H1 (cell line): Measurements from ENCODE around the gene PRMT2. TPM values are rescaled to one million over a fixed set of nuclear protein-coding genes. Genes with fewer than 3 reads are reported as not detected.

Source experiments
- CTCF ChIA-PET: fragments of 300-600 bp; sonication (Branson Sonifier 250); formaldehyde crosslinking; loops from one replicate; lab custom pipeline; 2021; ENCODE audit not compliant: partially characterized antibody; lab: Charles Lee
- POLR2A ChIA-PET: fragments of 300-600 bp; sonication (Branson Sonifier 250); formaldehyde crosslinking; loops from one replicate; lab custom pipeline; 2021; ENCODE audit warnings: inconsistent platforms; ENCODE audit not compliant: partially characterized antibody; lab: Charles Lee
- DNase-seq, 2 experiments: peaks; one replicate each; pipeline versions ENCODE4 v3.0.0 to v3.0.0-alpha.2; 2010 to 2022; ENCODE audit warnings: low spot score in 2 of 2, low read depth in 1 of 2, mixed read lengths in 1 of 2
- FAIRE-seq: peaks from 2 replicates; lab custom pipeline; 2011; peaks lifted over from hg19 to GRCh38; lab: Jason Lieb, UNC
- H2AFZ ChIP-seq: 2 replicates; pipeline ENCODE4 v1.8.1; 2012; ENCODE audit warnings: low read length, inconsistent platforms
- H2AK5ac ChIP-seq: 2 replicates; pipeline ENCODE4 v1.6.1; 2013; ENCODE audit warnings: low read depth, low read length
- H2BK120ac ChIP-seq: replicated peaks from 2 replicates; pipeline ENCODE3; 2013; ENCODE audit warnings: low read depth, low read length, inconsistent platforms
- H2BK12ac ChIP-seq: 2 replicates; pipeline ENCODE4 v1.6.1; 2013; ENCODE audit warnings: low read depth, low read length
- H2BK15ac ChIP-seq: 2 replicates; pipeline ENCODE4 v1.6.1; 2013; ENCODE audit warnings: low read length
- H2BK20ac ChIP-seq: 2 replicates; pipeline ENCODE4 v1.6.1; 2013; ENCODE audit warnings: low read length
- H2BK5ac ChIP-seq: 2 replicates; pipeline ENCODE4 v1.6.1; 2013; ENCODE audit warnings: low read depth, low read length
- H3K14ac ChIP-seq: 2 replicates; pipeline ENCODE4 v1.6.1; 2013; ENCODE audit warnings: inconsistent platforms; ENCODE audit not compliant: insufficient read length
- H3K18ac ChIP-seq: 2 replicates; pipeline ENCODE4 v1.6.1; 2013; ENCODE audit warnings: low read length; ENCODE audit errors: extremely low read depth
- H3K23ac ChIP-seq: 2 replicates; pipeline ENCODE4 v1.6.1; 2013; ENCODE audit warnings: inconsistent platforms; ENCODE audit not compliant: insufficient read length
- H3K23me2 ChIP-seq: 2 replicates; pipeline ENCODE4 v1.6.1; 2013; ENCODE audit warnings: low read depth, low read length
- H3K27ac ChIP-seq: 2 replicates; pipeline ENCODE4 v1.6.1; 2011; ENCODE audit warnings: low read depth, low read length, inconsistent platforms
- H3K27me3 ChIP-seq, 4 experiments: replicated peaks in 1 of 4; 1 replicate in 1 of 4; 2 replicates in 3 of 4; pipeline versions ENCODE4 v1.6.1 to v1.8.1; 2011 to 2013; ENCODE audit warnings: low read length in 3 of 4, mild to moderate bottlenecking in 3 of 4, inconsistent platforms in 2 of 4, mixed read lengths in 2 of 4, moderate library complexity in 1 of 4; ENCODE audit not compliant: control insufficient read depth in 3 of 4, insufficient read depth in 3 of 4; ENCODE audit errors: extremely low read depth in 1 of 4
- H3K36me3 ChIP-seq, 4 experiments: 2 replicates each; pipeline versions ENCODE4 v1.6.1 to v1.8.1; 2011 to 2013; ENCODE audit warnings: mild to moderate bottlenecking in 4 of 4, low read length in 3 of 4, moderate library complexity in 2 of 4, control low read depth in 1 of 4, inconsistent platforms in 1 of 4; ENCODE audit not compliant: insufficient read depth in 4 of 4, control insufficient read depth in 2 of 4
- H3K4ac ChIP-seq: replicated peaks from 2 replicates; pipeline ENCODE3; 2013; ENCODE audit warnings: low read length, low read depth, mixed read lengths, inconsistent platforms; ENCODE audit not compliant: insufficient read length
- H3K4me1 ChIP-seq, 4 experiments: replicated peaks in 1 of 4; 1 replicate in 1 of 4; 2 replicates in 3 of 4; pipeline versions ENCODE4 v1.6.1 to v1.8.1; 2011 to 2013; ENCODE audit warnings: low read length in 3 of 4, inconsistent platforms in 2 of 4, mixed read lengths in 1 of 4; ENCODE audit not compliant: insufficient read depth in 4 of 4, control insufficient read depth in 3 of 4
- H3K4me2 ChIP-seq, 2 experiments: 2 replicates each; pipeline versions ENCODE4 v1.6.1 to v1.8.1; 2011 to 2013; ENCODE audit warnings: low read depth in 2 of 2, low read length in 2 of 2, control low read depth in 1 of 2, inconsistent platforms in 1 of 2, mild to moderate bottlenecking in 1 of 2; ENCODE audit not compliant: insufficient read depth in 1 of 2
- H3K4me3 ChIP-seq, 4 experiments: fragments of 200-600, 300-600 bp in 1 of 4; sonication (generic), shearing (Covaris generic), sonication (Bioruptor Twin) in 1 of 4; 2 replicates each; pipeline versions ENCODE4 v1.5.1 to v1.8.1; 2011 to 2016; ENCODE audit warnings: low read length in 4 of 4, low read depth in 3 of 4, control low read depth in 2 of 4, inconsistent platforms in 2 of 4, mild to moderate bottlenecking in 2 of 4, mixed read lengths in 1 of 4, moderate library complexity in 1 of 4; ENCODE audit not compliant: insufficient read depth in 2 of 4; ENCODE audit errors: extremely low read depth in 1 of 4
- H3K56ac ChIP-seq: replicated peaks from 2 replicates; pipeline ENCODE3; 2013; ENCODE audit warnings: low read depth, mild to moderate bottlenecking, mixed read lengths, low read length, inconsistent platforms; ENCODE audit not compliant: insufficient read length
- H3K79me1 ChIP-seq: 2 replicates; pipeline ENCODE4 v1.6.1; 2013; ENCODE audit warnings: low read depth, low read length, control low read depth
- H3K79me2 ChIP-seq, 2 experiments: 2 replicates each; pipeline versions ENCODE4 v1.6.1 to v1.8.1; 2012 to 2013; ENCODE audit warnings: low read length in 2 of 2, mild to moderate bottlenecking in 2 of 2, inconsistent platforms in 1 of 2; ENCODE audit not compliant: insufficient read depth in 2 of 2, control insufficient read depth in 1 of 2
- H3K9ac ChIP-seq, 4 experiments: replicated peaks in 1 of 4; 1 replicate in 1 of 4; 2 replicates in 3 of 4; pipeline versions ENCODE4 v1.6.1 to v1.8.1; 2011 to 2013; ENCODE audit warnings: low read depth in 3 of 4, low read length in 3 of 4, control low read depth in 2 of 4, mild to moderate bottlenecking in 2 of 4, moderate library complexity in 2 of 4, inconsistent platforms in 1 of 4; ENCODE audit errors: extremely low read depth in 1 of 4
- H3K9me3 ChIP-seq, 2 experiments: 2 replicates each; pipeline versions ENCODE4 v1.6.1 to v1.8.1; 2012 to 2013; ENCODE audit warnings: mild to moderate bottlenecking in 2 of 2, moderate library complexity in 2 of 2, control low read depth in 1 of 2, inconsistent platforms in 1 of 2, low read depth in 1 of 2, low read length in 1 of 2, mixed read lengths in 1 of 2; ENCODE audit not compliant: insufficient read depth in 2 of 2
- H4K20me1 ChIP-seq, 2 experiments: replicated peaks in 1 of 2; 2 replicates each; pipeline versions ENCODE3 to v1.8.1; 2011 to 2013; ENCODE audit warnings: inconsistent platforms in 2 of 2, low read length in 2 of 2, mild to moderate bottlenecking in 1 of 2; ENCODE audit not compliant: insufficient read depth in 2 of 2, control insufficient read depth in 1 of 2
- H4K5ac ChIP-seq: 2 replicates; pipeline ENCODE4 v1.6.1; 2013; ENCODE audit warnings: low read length, low read depth, mixed read lengths, inconsistent platforms; ENCODE audit not compliant: insufficient read length
- H4K8ac ChIP-seq: 2 replicates; pipeline ENCODE4 v1.8.0; 2013; ENCODE audit warnings: mild to moderate bottlenecking, moderate library complexity, low read length, inconsistent platforms; ENCODE audit not compliant: insufficient read depth; ENCODE audit errors: extremely low read depth
- H4K91ac ChIP-seq: replicated peaks from 2 replicates; pipeline ENCODE3; 2013; ENCODE audit warnings: low read length, mixed read lengths, inconsistent platforms; ENCODE audit not compliant: insufficient read length
- CBX8 ChIP-seq: fragments of 300-800, 300-1000 bp; sonication (generic); IDR thresholded peaks from 2 replicates; pipeline ENCODE4 v1.7.1; 2016; ENCODE audit warnings: low read depth, low read length, borderline replicate concordance
- EP300 ChIP-seq, 2 experiments: IDR thresholded peaks; 1 replicate in 1 of 2; 2 replicates in 1 of 2; pipeline ENCODE4 v1.6.1; 2011 to 2012; ENCODE audit warnings: low read depth in 2 of 2, low read length in 2 of 2, mild to moderate bottlenecking in 2 of 2, borderline replicate concordance in 1 of 2, inconsistent platforms in 1 of 2, moderate library complexity in 1 of 2
- NANOG ChIP-seq: IDR thresholded peaks from 2 replicates; pipeline ENCODE4 v1.6.1; 2011; ENCODE audit warnings: low read length, low read depth, mild to moderate bottlenecking, inconsistent platforms; ENCODE audit not compliant: insufficient read depth, poor library complexity, severe bottlenecking
- POLR2A ChIP-seq, 2 experiments: IDR thresholded peaks; 1 replicate in 1 of 2; 2 replicates in 1 of 2; pipeline ENCODE4 v1.6.1; 2011; ENCODE audit warnings: low read depth in 2 of 2, low read length in 2 of 2, mild to moderate bottlenecking in 2 of 2; ENCODE audit errors: control extremely low read depth in 1 of 2
- SIRT6 ChIP-seq: IDR thresholded peaks from one replicate; pipeline ENCODE4 v1.7.1; 2012; ENCODE audit warnings: low read length, inconsistent platforms
- YY1 ChIP-seq: IDR thresholded peaks from 2 replicates; pipeline ENCODE4 v1.6.1; 2011; ENCODE audit warnings: low read depth, mild to moderate bottlenecking, low read length
- WGBS, 2 experiments: shearing (Covaris generic) in 1 of 2; methylation state at CpG; one replicate each; pipeline versions ENCODE4 v1.1.6 to v1.1.7; 2013 to 2015; ENCODE audit warnings: low lambda C conversion rate in 2 of 2, mixed read lengths in 2 of 2, inconsistent platforms in 1 of 2, low coverage in 1 of 2, missing lambda C conversion rate in 1 of 2; ENCODE audit not compliant: insufficient replicate concordance in 2 of 2, insufficient coverage in 1 of 2, insufficient read length in 1 of 2; ENCODE audit errors: extremely low coverage in 1 of 2, missing lambda C conversion rate in 1 of 2; 5-methylcytosine and 5-hydroxymethylcytosine counted together
- polyA plus RNA-seq, 7 experiments: library from polyadenylated mRNA; depleted of rRNA in 3 of 7; stranded (reverse) in 5 of 7; unstranded in 2 of 7; fragments of >200 nt in 5 of 7; fragments of 200-250 nt in 2 of 7; gene quantifications; 1 replicate in 5 of 7; 2 replicates in 1 of 7; 4 replicates in 1 of 7; pipeline versions ENCODE4 v1.2.1 to v1.2.3, GENCODE V29; 2011 to 2013; ENCODE audit warnings: missing spikeins in 2 of 7, mixed read lengths in 2 of 7
- total RNA-seq: library from RNA; stranded (reverse); fragmentation: NEBNext Ultra II Directional; extraction: Animal tissue kit (Norgen Biotek cat#: 25700); gene quantifications from 2 replicates; pipeline ENCODE4 v1.2.1, GENCODE V29; 2021
- TF ChIP-seq, protein P1 (sequence below): IDR thresholded peaks from 2 replicates; pipeline ENCODE4 v1.6.1; 2011; ENCODE audit warnings: low read depth, mild to moderate bottlenecking, low read length; ENCODE audit not compliant: insufficient read depth

PRMT2 gene
- total and polyA plus RNA-seq, 2 of the 8 experiments (the other 6 are each of a cell fraction or from before 2014, with no cell fraction given): 45.8 to 59.2 TPM

DNA sequence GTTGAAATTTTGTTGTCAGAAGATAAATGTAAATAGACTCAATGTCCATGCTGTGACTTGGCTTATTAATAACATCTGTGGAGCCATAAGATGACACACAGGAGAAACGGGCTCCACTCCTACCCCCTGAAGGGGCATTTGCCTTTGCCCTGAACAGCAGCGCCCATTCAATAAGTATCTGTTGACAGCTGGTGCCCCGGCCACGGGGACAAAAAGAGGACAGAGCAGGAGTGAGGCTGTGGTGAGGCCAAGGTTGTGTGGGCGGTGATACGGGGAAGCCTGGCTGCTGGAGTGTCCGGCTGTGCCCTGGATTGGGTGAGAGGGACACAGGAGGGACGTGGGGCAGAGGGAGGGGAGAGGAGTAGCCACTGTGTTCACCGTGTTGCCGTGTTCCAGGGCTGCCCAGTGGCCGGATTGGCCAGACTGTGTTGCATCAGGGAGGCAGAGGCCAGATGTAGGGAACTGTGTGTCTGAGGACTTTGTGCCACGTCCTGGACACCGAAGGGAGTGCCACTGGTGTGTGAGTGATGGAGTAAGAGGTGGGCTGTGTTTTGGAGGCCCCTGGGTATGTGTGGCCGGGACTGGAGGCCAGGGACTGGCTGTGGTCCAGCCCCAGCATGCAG is 15.1 kb downstream of the PRMT2 start:
- Histone ChIP-seq H4K91ac (no peak overlapping the region), H3K79me1 (peaks cover 6% of the 10 kb centered on the region), H3K4me3 (no peak overlapping the region), H2BK5ac (no peak overlapping the region), H3K36me3 (peaks cover 2 to 67% (median 31%) of the 10 kb centered on the region in 4 experiments; a peak in 7 of 8 replicates), H4K5ac (no peak overlapping the region), H3K79me2 (no peaks in the 10 kb centered on the region), H2BK12ac (no peak overlapping the region), H3K23ac (no peak overlapping the region), H3K23me2 (no peaks in the 10 kb centered on the region; the same call in 1 of the 2 replicates), H3K14ac (no peak overlapping the region), H3K18ac (no peak overlapping the region), H2BK120ac (no peak overlapping the region), H3K27me3 (no peaks in the 10 kb centered on the region), H2AFZ (no peak overlapping the region), H2BK15ac (no peak overlapping the region), H4K20me1 (peaks cover 3 to 15% of the 10 kb centered on the region in 2 experiments), H3K4me2 (no peak overlapping the region), H3K4me1 (no peaks in the 10 kb centered on the region), H3K4ac (no peak overlapping the region), H3K56ac (no peak overlapping the region), H3K27ac (no peak overlapping the region), H3K9ac (no peak overlapping the region), H3K9me3 (peaks cover 0 to 4% of the 10 kb centered on the region in 2 experiments; a peak in 1 of 4 replicates), H4K8ac (no peak overlapping the region), H2BK20ac (no peak overlapping the region), H2AK5ac (no peak overlapping the region)
- TF ChIP-seq EP300 (IDR thresholded peaks at IDR 0.05; ENCODE audit: borderline replicate concordance in 1 of 2, low read depth in 2 of 2, low read length in 2 of 2) (no peak), YY1 (no peak), CBX8 (no peak), SIRT6 (no peak), POLR2A (IDR thresholded peaks at IDR 0.05; ENCODE audit: control extremely low read depth in 1 of 2, low read depth in 2 of 2, low read length in 2 of 2) (no peak), NANOG (no peak)
- TF ChIP-seq, protein P1, sequence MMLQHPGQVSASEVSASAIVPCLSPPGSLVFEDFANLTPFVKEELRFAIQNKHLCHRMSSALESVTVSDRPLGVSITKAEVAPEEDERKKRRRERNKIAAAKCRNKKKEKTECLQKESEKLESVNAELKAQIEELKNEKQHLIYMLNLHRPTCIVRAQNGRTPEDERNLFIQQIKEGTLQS: no peak
- 92% methylated on average over 14 of the region's 14 CpGs; no CpG with 5 or more reads in 1 of the 2 experiments for WGBS, 2 experiments
- POLR2A ChIA-PET: no interaction called here
- DNase-seq (no peak), FAIRE-seq (no peak)
- CTCF ChIA-PET: no interaction called here
